ENCODE results near the gene PIK3C3.

Gene PIK3C3

DNA sequence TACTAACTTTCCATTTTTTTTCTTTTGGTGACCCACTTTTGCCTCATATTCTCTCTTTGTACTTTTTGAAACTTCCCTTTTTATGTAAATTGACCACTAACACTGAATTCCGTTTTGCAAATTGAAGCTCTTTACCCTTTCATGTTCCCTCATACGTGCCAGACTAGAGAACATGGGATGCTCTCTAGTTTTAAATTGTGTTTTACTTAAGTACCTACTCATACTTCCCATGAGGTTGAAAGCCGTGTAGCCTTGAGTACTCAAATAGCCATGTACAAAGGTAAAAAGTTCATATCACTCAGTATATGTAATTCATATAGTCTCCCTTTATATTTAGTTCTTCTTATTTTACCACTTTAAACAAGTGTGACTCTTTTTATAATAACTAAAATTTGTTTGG, 119.7 kb downstream of the PIK3C3 start:
- Histone ChIP-seq H3K9me3 (ENCODE audit: control insufficient read depth, insufficient read depth, low read depth, low read length) (no peaks in the 10 kb centered on the region), H3K9ac (ENCODE audit: low read length) (no peak overlapping the region), H3K4me1 (ENCODE audit: control insufficient read depth, insufficient read depth, low read length) (no peaks in the 10 kb centered on the region), H3K27ac (ENCODE audit: low read depth, low read length) (no peak overlapping the region), H3K4me3 (ENCODE audit: low read depth, low read length) (no peak overlapping the region), H3K36me3 (ENCODE audit: control insufficient read depth, insufficient read depth, low read length) (peaks cover 39% of the 10 kb centered on the region), H3K27me3 (ENCODE audit: control insufficient read depth, insufficient read depth, low read length) (no peaks in the 10 kb centered on the region)

DNA sequence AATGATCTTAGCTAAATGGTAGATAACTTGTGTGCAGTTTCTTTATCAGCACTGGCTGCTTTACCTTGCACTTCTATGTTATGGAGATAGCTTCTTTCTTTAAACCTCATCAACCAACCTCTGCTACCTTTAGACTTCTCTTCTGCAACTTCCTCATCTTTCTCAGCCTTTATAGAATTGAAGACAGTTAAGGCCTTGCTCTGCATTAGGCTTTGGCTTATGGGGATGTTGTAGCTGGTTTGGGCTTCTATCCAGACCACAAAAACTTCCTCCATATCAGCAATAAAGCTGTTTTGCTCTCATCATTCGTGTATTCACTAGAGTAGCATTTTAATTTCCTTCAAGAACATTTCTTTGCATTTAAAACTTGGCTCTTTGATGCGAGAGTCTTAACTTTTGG, 123.7 kb downstream of the PIK3C3 start:
- Histone ChIP-seq H3K27me3 (ENCODE audit: control insufficient read depth, insufficient read depth, low read length) (no peaks in the 10 kb centered on the region), H3K4me3 (ENCODE audit: low read depth, low read length) (no peak overlapping the region), H3K9me3 (ENCODE audit: control insufficient read depth, insufficient read depth, low read depth, low read length) (no peaks in the 10 kb centered on the region), H3K9ac (ENCODE audit: low read length) (no peak overlapping the region), H3K27ac (ENCODE audit: low read depth, low read length) (no peak overlapping the region), H3K36me3 (ENCODE audit: control insufficient read depth, insufficient read depth, low read length) (peaks cover 23% of the 10 kb centered on the region), H3K4me1 (ENCODE audit: control insufficient read depth, insufficient read depth, low read length) (no peaks in the 10 kb centered on the region)

DNA sequence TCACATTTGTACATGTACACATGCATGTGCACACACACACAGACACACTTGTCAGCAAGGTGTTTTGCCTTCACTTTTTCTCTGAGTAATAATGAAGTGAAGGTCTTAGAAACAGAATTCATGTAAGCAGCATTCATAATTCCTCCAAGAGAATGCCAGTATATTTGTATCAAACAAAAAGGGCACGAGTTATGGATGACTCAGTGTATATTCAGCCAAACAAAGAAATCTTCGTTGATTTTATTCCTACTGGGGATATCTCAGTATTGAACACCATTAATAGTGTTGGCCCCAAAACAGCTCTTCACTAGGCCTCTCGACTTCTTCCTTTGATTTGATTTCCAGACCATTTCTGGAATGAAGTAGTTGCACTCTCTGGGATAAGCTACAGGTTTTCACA, 125.3 kb downstream of the PIK3C3 start:
- H3K27me3 ChIP-seq (ENCODE audit: control insufficient read depth, insufficient read depth, low read length), result no peaks in the 10 kb centered on the region

DNA sequence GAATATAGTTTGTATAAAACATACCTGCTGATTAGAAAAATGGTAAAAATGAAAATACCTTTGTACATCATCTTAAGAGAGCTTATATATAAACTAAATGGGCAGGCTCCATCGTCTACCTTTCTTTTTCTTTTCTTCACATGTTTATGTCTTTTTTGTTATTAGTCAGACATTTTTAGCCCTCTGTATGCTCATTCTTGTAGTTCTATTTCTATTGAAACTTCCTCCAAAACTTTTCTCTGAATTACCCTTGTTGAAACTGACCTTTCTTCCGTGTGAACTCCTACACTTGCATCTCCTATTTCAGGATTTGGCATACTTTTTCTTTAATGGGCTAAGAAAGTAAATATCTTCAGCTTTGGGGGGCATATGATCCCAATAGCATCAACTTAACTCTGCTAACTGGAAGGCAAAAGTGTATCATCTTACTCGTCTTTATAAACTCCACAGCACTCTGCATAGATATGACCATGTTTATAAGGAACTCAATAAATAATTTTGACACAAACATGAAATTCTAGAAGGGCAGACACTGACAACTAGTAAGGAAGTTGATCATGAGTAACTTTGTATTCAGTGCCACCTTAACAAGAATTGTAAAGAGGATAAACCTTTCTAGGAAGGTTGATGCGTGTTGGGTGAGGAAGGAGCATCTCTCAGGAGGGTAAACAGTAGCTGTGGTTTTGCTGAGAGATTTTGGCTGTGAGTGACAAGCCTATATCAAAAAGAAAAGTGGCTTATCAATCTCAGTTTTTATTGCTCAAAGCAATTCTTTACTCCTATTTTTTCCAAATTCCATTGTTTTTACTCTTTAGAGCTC, 127.6 kb downstream of the PIK3C3 start:
- H3K4me3 ChIP-seq (ENCODE audit: low read depth, low read length), result no peak overlapping the region
- H3K4me1 ChIP-seq (ENCODE audit: control insufficient read depth, insufficient read depth, low read length), result no peaks in the 10 kb centered on the region
- H3K27me3 ChIP-seq (ENCODE audit: control insufficient read depth, insufficient read depth, low read length), result no peaks in the 10 kb centered on the region
- H3K36me3 ChIP-seq (ENCODE audit: control insufficient read depth, insufficient read depth, low read length), result peaks cover 16% of the 10 kb centered on the region
- H3K9me3 ChIP-seq (ENCODE audit: control insufficient read depth, insufficient read depth, low read depth, low read length), result no peaks in the 10 kb centered on the region
- H3K9ac ChIP-seq (ENCODE audit: low read length), result no peak overlapping the region
- H3K27ac ChIP-seq (ENCODE audit: low read depth, low read length), result no peak overlapping the region

More for the DNA sequence above, 125.3 kb downstream of the PIK3C3 start:
- Histone ChIP-seq H3K9me3 (ENCODE audit: control insufficient read depth, insufficient read depth, low read depth, low read length) (no peaks in the 10 kb centered on the region), H3K4me1 (ENCODE audit: control insufficient read depth, insufficient read depth, low read length) (no peaks in the 10 kb centered on the region), H3K36me3 (ENCODE audit: control insufficient read depth, insufficient read depth, low read length) (peaks cover 24% of the 10 kb centered on the region), H3K9ac (ENCODE audit: low read length) (no peak overlapping the region), H3K27ac (ENCODE audit: low read depth, low read length) (no peak overlapping the region), H3K4me3 (ENCODE audit: low read depth, low read length) (no peak overlapping the region)

DNA sequence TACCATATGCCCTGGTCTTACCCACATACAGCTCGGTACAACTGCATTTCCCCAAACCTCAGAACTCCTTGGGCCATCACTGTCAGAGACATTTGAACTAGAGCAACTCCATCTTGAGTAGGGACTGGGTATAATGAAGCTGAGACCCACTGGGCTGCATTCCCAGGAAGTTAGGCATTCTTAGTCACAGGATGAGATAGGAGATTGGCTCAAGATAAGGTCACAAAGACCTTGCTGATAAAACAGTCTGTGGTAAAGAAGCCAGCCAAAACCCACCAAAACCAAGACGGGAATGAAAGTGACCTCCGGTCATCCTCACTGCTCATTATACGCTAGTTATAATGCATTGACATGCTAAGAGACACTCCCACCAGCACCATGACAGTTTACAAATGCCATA, 131.3 kb downstream of the PIK3C3 start:
- Histone ChIP-seq H3K27ac (ENCODE audit: low read depth, low read length) (no peak overlapping the region), H3K9me3 (ENCODE audit: control insufficient read depth, insufficient read depth, low read depth, low read length) (no peaks in the 10 kb centered on the region), H3K27me3 (ENCODE audit: control insufficient read depth, insufficient read depth, low read length) (no peaks in the 10 kb centered on the region), H3K36me3 (ENCODE audit: control insufficient read depth, insufficient read depth, low read length) (peaks cover 10% of the 10 kb centered on the region), H3K4me3 (ENCODE audit: low read depth, low read length) (no peak overlapping the region), H3K4me1 (ENCODE audit: control insufficient read depth, insufficient read depth, low read length) (no peaks in the 10 kb centered on the region), H3K9ac (ENCODE audit: low read length) (no peak overlapping the region)

DNA sequence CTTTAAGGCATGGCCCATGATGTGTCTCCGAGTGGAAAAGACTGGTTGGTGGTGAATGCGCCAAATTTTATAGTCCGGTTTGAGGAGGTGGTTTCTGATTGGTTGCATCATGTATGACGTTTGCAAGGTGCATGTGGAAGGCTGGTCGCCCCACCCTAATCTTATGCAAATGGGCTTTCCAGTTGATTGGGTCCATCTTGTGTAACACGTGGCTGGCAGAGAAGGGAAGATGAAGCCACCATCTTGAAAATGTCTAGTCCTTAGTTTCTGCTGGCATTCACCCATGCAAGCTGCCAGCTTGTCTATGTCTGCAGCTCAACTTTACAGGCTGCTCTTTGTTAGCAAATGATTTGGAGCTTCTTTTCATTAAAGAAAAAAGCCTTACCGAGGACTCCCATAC, 132.2 kb downstream of the PIK3C3 start:
- Histone ChIP-seq H3K9me3 (ENCODE audit: control insufficient read depth, insufficient read depth, low read depth, low read length) (no peaks in the 10 kb centered on the region), H3K27ac (ENCODE audit: low read depth, low read length) (no peak overlapping the region), H3K36me3 (ENCODE audit: control insufficient read depth, insufficient read depth, low read length) (peaks cover 10% of the 10 kb centered on the region), H3K4me3 (ENCODE audit: low read depth, low read length) (no peak overlapping the region), H3K4me1 (ENCODE audit: control insufficient read depth, insufficient read depth, low read length) (no peaks in the 10 kb centered on the region), H3K9ac (ENCODE audit: low read length) (no peak overlapping the region), H3K27me3 (ENCODE audit: control insufficient read depth, insufficient read depth, low read length) (no peaks in the 10 kb centered on the region)

DNA sequence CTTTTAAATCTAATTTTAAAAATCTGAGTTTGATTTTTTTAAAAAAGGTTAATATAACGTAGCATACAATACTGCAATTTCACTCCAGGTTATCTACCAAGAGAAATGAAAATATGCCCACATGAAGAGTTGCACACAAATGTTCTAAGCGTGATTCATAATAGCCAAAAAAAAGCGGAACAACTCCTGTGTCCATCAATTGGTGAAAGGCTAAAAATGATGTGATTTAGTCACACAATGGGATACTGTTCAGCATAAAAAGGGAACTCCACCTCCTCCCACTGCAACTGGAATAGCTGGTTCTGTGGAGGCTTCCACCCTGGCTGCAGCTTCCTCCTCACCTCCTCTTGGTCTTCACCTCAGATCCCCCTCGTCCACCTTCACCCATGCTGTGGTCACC, 132.8 kb downstream of the PIK3C3 start:
- H3K9ac ChIP-seq (ENCODE audit: low read length), result no peak overlapping the region
- H3K4me1 ChIP-seq (ENCODE audit: control insufficient read depth, insufficient read depth, low read length), result no peaks in the 10 kb centered on the region
- no peaks in the 10 kb centered on the region for H3K27me3 ChIP-seq (ENCODE audit: control insufficient read depth, insufficient read depth, low read length)
- H3K36me3 ChIP-seq (ENCODE audit: control insufficient read depth, insufficient read depth, low read length), result peaks cover 6% of the 10 kb centered on the region
- H3K27ac ChIP-seq (ENCODE audit: low read depth, low read length), result no peak overlapping the region
- no peak overlapping the region for H3K4me3 ChIP-seq (ENCODE audit: low read depth, low read length)
- no peaks in the 10 kb centered on the region for H3K9me3 ChIP-seq (ENCODE audit: control insufficient read depth, insufficient read depth, low read depth, low read length)

DNA sequence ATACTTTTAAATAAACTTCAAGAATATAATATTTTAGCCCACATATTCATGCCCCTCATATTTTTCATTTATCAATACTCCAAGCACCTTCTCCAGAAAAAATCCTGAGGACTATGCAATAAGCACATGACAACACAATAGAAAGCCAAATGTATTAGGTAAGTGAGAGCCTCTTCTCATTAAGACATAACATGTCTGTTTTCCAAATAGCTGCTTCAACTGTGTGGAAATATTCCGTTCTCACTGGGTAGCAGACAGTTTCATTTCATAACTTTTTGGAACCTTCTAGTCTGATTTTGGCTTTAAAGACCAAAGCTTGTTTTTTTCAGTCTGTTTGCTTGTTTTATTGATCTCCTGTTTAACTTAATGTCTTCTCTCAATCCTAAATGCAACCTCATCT, 137.8 kb downstream of the PIK3C3 start:
- no peaks in the 10 kb centered on the region for H3K36me3 ChIP-seq (ENCODE audit: control insufficient read depth, insufficient read depth, low read length)
- H3K9me3 ChIP-seq (ENCODE audit: control insufficient read depth, insufficient read depth, low read depth, low read length), result no peaks in the 10 kb centered on the region
- no peaks in the 10 kb centered on the region for H3K4me1 ChIP-seq (ENCODE audit: control insufficient read depth, insufficient read depth, low read length)
- no peak overlapping the region for H3K27ac ChIP-seq (ENCODE audit: low read depth, low read length)
- H3K27me3 ChIP-seq (ENCODE audit: control insufficient read depth, insufficient read depth, low read length), result no peaks in the 10 kb centered on the region
- H3K4me3 ChIP-seq (ENCODE audit: low read depth, low read length), result no peak overlapping the region
- no peak overlapping the region for H3K9ac ChIP-seq (ENCODE audit: low read length)

DNA sequence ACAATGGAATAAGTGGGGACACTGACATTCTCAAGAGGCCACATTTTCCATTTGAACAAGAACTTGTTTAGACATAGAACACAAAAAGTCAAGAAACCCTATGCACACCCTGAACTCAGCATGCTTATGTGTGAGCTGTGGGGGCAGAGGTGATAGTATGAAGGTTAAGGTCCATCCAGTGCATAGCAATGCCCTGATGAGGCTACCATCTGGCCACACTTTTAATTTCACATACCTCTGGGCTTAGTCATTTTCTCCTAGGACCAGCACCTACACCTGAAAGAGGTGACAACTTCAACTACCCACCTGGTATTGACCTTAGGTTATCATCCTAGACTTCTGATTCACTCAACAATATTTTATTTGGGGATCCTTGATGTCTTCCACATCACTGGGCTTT, 139.8 kb downstream of the PIK3C3 start:
- H3K9ac ChIP-seq (ENCODE audit: low read length), result no peak overlapping the region
- no peaks in the 10 kb centered on the region for H3K9me3 ChIP-seq (ENCODE audit: control insufficient read depth, insufficient read depth, low read depth, low read length)
- no peak overlapping the region for H3K27ac ChIP-seq (ENCODE audit: low read depth, low read length)
- H3K27me3 ChIP-seq (ENCODE audit: control insufficient read depth, insufficient read depth, low read length), result no peaks in the 10 kb centered on the region
- H3K36me3 ChIP-seq (ENCODE audit: control insufficient read depth, insufficient read depth, low read length), result no peaks in the 10 kb centered on the region
- no peaks in the 10 kb centered on the region for H3K4me1 ChIP-seq (ENCODE audit: control insufficient read depth, insufficient read depth, low read length)
- no peak overlapping the region for H3K4me3 ChIP-seq (ENCODE audit: low read depth, low read length)

DNA sequence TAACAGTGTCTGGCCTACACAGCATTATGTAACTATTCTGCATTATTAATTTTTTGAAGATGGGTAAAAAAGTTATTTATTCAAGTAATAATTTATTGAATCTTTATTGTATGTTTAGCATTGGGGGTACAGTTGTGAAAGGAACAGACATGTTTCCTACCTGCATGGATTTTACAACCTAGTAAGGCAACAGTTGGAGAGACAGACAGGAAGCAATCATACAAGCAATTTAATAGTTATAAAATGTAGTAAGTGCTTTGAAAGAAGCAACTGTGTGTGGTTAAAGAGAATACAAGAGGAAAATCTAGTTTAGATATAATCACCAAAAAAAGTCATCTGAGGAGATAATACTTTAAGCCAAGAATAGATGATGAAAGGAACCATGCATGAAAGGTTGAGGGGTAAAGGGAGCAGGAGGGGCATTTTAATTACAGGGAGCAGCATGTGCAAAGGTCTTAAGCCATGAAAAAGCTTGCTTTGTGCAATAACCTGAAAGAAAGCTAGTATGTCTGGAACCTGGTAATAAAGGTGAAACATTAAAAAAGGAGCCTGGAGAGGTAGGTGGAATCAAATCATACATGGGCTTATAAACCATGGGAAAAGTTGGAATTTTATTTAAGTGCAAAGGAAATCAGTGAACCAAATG, 140.8 kb downstream of the PIK3C3 start:
- Histone ChIP-seq H3K9ac (ENCODE audit: low read length) (no peak overlapping the region), H3K4me1 (ENCODE audit: control insufficient read depth, insufficient read depth, low read length) (no peaks in the 10 kb centered on the region), H3K4me3 (ENCODE audit: low read depth, low read length) (no peak overlapping the region), H3K27me3 (ENCODE audit: control insufficient read depth, insufficient read depth, low read length) (no peaks in the 10 kb centered on the region), H3K9me3 (ENCODE audit: control insufficient read depth, insufficient read depth, low read depth, low read length) (no peaks in the 10 kb centered on the region), H3K27ac (ENCODE audit: low read depth, low read length) (no peak overlapping the region), H3K36me3 (ENCODE audit: control insufficient read depth, insufficient read depth, low read length) (no peaks in the 10 kb centered on the region)

DNA sequence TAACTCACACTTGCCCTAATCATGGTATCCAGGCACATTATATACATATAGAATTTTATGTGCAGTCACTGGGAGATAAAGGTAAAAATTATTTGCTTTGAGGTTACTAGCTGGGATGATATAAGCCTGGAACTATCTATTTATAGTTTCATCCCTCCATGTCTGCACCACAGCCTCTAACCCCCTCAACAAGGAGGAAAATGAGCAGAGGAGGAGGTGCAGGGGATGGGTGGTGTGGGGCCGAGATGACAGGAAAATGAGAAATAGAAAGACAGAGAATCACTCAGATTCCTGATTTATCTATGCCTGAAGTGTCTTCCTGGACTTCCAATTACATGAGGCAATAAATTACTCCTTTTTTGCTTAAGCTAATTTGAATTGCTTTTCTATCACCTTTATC, 145.2 kb downstream of the PIK3C3 start:
- Histone ChIP-seq H3K9me3 (ENCODE audit: control insufficient read depth, insufficient read depth, low read depth, low read length) (no peaks in the 10 kb centered on the region), H3K36me3 (ENCODE audit: control insufficient read depth, insufficient read depth, low read length) (no peaks in the 10 kb centered on the region), H3K4me1 (ENCODE audit: control insufficient read depth, insufficient read depth, low read length) (no peaks in the 10 kb centered on the region)

More for the DNA sequence above, 145.2 kb downstream of the PIK3C3 start:
- no peaks in the 10 kb centered on the region for H3K27me3 ChIP-seq (ENCODE audit: control insufficient read depth, insufficient read depth, low read length)
- H3K4me3 ChIP-seq (ENCODE audit: low read depth, low read length), result no peak overlapping the region
- no peak overlapping the region for H3K27ac ChIP-seq (ENCODE audit: low read depth, low read length)
- H3K9ac ChIP-seq (ENCODE audit: low read length), result no peak overlapping the region
